Stimulated activated CD4-positive, alpha-beta T cell treated with anti-CD3 and anti-CD28 coated beads, TNF-alpha, amount 100 ng/mL, for 48 hours (primary cell): Measurements from ENCODE around the gene ATF6.

Experiments
- DNase-seq, 3 donors: peaks; one replicate each; pipeline ENCODE4 v3.0.0-alpha.2; 2020; ENCODE audit warnings: low read depth in 3 of 3

ATF6 gene

GRCh38 chr1:161890574-161890973 lies 124.5 kb downstream of the ATF6 start:
- no peak for DNase-seq

DNA sequence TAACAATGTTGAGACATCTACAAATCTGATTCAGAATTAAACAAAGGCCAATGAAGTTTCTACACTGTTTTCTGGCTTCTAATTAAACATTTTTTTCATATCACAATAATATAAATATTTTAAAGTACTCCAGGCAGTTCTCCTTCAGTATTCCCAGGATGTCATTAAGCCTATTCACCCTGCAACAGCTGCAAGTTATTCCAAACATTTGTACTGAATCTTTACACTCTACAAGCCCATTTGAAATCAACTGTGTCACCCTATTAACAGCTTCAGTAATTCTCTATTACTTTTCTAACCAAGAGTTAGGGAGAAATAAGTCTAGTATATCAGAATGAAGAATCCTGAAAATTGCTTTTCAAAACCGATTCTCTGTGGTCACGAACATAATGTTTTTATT lies 133.0 kb downstream of the ATF6 start:
- no peak for DNase-seq

- DNase-seq: no peak
These were observed 134.0 kb downstream of the ATF6 start for GRCh38 chr1:161900160-161900559.

DNA sequence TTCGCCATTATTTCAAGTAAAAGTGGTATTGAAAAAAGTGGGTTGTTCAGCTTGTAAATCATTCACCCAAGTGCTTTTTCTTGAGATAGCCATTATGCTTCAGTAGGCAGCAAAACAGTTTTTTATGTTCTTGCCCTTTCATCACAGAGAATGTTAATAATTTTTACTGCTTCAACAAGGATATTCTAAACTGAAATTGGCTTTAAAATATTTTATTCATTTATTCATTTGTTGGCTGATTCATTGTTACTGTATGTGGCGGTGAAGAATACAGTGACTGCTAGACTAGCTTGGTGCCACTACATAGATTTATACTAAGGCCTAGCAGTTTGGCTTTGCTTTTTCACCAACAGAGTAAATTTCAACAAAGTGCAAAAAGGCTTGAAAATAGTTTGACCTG lies 136.1 kb downstream of the ATF6 start:
- no peak for DNase-seq

- DNase-seq: peak in 1 of 3 donors; percentile 11
These were observed 139.3 kb downstream of the ATF6 start for GRCh38 chr1:161905269-161905884.

GRCh38 chr1:161907265-161907664 lies 141.1 kb downstream of the ATF6 start:
- DNase-seq: no peak

- DNase-seq: no peak
These were observed 142.1 kb downstream of the ATF6 start for GRCh38 chr1:161908264-161908663.

DNA sequence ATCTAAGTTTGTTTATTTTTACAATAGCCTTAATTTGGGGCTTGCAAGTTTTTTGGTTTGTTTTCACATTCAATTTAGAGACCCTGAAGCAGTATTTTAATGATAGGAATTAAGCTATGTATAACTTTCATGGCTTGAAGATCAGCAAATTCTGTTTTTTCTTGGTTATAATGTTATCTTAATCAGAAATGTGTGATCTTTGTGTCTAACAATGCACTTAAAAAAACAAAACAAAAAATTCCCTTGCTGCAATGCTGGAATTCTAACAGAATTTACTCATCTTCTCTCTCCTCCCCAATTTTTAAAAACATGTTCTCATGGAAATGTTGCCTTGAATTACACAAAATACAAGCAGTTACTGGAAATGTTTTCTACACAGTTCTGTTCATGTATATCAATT lies 144.5 kb downstream of the ATF6 start:
- DNase-seq: no peak

GRCh38 chr1:161913482-161914140 lies 147.5 kb downstream of the ATF6 start:
- DNase-seq: no peak

- no peak for DNase-seq
These were observed 148.5 kb downstream of the ATF6 start for GRCh38 chr1:161914595-161914994.

DNA sequence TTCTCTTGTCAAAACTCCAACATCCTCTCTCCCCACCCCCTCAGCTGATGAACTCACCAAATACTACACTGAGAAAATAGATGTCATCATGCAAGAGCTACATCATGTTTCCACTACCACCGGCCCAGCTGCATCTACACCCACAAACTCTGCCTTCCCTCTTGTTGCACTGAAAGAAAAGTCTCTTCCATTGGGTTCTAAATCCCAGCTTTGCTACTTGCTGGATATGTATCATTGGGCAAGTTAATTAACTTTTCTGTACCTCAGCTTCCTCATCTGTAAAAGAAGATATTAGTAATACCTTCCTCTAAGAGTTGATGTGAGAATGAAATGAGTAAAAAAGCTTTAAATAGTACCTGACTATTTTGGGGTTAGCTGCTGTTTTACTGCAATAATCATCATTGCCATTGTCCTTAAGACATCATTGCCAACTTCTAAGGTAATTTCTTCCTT lies 149.0 kb downstream of the ATF6 start:
- peak; percentile 13 to 31 (median 23) for DNase-seq

GRCh38 chr1:161915978-161916377 lies 149.9 kb downstream of the ATF6 start:
- DNase-seq: no peak

DNA sequence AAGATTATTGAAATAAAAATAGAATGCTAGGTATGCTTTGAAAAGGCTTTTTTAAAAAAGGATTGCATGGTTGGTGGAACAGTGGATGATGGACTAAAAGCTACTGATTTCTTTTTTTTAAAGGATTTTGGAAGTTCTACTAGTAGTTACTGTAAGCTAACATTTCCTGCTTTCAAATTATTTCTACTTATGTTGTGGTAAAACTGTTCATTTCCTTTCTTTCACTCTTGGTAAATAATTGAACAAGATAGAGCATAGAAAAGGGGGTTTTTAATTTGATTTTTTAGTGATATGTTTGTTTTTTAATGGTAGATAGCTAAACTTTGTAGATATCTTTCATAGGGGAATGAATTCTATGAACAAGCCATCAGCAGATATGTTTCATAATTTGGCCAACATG lies 153.1 kb downstream of the ATF6 start:
- no peak for DNase-seq

- no peak for DNase-seq
These were observed 155.4 kb downstream of the ATF6 start for GRCh38 chr1:161921491-161921890.

DNA sequence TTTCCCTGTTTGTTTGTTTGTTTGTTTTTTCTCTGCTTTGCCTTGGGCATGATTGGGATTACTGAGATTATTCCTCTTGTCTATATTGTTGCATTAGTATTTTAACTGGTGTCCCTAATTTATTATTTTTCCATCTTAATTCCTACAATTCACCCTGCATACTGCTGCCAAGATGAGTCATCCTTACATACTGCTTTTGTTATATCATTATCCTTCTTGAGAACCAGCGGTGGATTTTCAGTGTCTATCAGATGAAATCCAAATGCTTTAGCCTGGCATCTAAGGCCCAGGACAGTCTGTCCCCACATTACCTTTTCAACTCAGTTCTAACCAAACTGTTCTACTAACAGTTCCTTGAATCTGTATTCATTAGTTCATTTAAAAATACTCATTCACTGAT lies 155.9 kb downstream of the ATF6 start:
- no peak for DNase-seq

DNA sequence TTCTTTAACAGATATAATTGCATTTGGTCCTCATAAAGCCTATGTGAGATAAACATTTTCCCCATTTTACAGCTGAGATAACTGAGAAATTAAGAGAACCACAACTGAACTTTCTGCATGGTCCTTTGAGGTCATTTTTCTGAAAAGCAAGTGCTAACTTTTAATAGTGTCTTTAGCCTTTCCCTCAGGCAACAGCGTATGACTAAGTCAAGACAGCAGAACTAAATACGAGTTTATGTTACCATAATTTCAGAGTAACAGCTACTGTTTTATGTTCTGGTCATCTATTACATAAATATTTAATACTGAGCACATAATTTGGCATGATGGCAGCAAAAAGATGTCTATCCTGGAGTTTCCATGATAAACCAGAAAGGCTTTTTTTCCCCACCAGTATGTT lies 161.9 kb downstream of the ATF6 start:
- no peak for DNase-seq

GRCh38 chr1:161929137-161929536 lies 163.0 kb downstream of the ATF6 start:
- no peak for DNase-seq

- no peak for DNase-seq
These were observed 163.9 kb downstream of the ATF6 start for GRCh38 chr1:161930064-161930463.

GRCh38 chr1:161932668-161933067 lies 166.5 kb downstream of the ATF6 start:
- DNase-seq: no peak

- DNase-seq: no peak
These were observed 167.8 kb downstream of the ATF6 start for GRCh38 chr1:161933592-161934588.

DNA sequence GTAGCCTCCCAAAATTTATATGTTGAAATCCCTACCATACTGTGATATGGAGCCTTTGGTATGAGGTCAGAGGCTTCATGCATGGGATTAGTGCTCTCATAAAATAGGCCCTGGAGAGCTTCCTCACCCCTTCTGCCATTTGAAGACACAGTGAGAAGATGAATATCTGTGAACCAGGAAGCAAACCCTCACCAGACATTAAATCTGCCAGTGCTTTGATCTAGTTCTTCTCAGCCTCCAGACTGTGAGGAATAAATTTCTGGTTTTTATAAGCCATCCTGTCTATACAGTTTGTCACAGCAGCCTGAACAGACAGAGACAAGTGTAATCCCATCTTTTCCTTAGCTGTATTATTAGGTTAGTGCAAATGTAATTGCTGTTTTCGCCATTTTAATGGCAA lies 169.1 kb downstream of the ATF6 start:
- no peak for DNase-seq

- no peak for DNase-seq
These were observed 170.7 kb downstream of the ATF6 start for GRCh38 chr1:161936786-161937185.
